ENCODE results near the gene NFYA. TPM values are rescaled to one million over a fixed set of nuclear protein-coding genes. Genes with fewer than 3 reads are reported as not detected.

The NFYA gene
- total RNA-seq, 1 experiment from 2014 or later, result 31.9 TPM

- H3K4me1 ChIP-seq (replicated peaks; ENCODE audit: insufficient read depth), result no peaks in the 10 kb centered on the region
- H3K36me3 ChIP-seq (ENCODE audit: low read depth), result no peaks in the 10 kb centered on the region
- BruUV-seq (replicated peaks), result no TSS peak
- no peaks in the 10 kb centered on the region for H3K79me2 ChIP-seq (ENCODE audit: low read depth)
- no peak overlapping the region for H3K4me3 ChIP-seq
- TF ChIP-seq, protein P1, sequence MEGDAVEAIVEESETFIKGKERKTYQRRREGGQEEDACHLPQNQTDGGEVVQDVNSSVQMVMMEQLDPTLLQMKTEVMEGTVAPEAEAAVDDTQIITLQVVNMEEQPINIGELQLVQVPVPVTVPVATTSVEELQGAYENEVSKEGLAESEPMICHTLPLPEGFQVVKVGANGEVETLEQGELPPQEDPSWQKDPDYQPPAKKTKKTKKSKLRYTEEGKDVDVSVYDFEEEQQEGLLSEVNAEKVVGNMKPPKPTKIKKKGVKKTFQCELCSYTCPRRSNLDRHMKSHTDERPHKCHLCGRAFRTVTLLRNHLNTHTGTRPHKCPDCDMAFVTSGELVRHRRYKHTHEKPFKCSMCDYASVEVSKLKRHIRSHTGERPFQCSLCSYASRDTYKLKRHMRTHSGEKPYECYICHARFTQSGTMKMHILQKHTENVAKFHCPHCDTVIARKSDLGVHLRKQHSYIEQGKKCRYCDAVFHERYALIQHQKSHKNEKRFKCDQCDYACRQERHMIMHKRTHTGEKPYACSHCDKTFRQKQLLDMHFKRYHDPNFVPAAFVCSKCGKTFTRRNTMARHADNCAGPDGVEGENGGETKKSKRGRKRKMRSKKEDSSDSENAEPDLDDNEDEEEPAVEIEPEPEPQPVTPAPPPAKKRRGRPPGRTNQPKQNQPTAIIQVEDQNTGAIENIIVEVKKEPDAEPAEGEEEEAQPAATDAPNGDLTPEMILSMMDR (conservative IDR thresholded peaks at IDR 0.05), result no peak
- no peak for TF ChIP-seq EZH2 (IDR thresholded peaks at IDR 0.05; ENCODE audit: low read depth)
- ChIA-PET CTCF (no interaction called here), POLR2A (ENCODE audit: unreplicated experiment) (no interaction called here)
- no peaks in the 10 kb centered on the region for H3K9me3 ChIP-seq (ENCODE audit: insufficient read depth, low read depth)
- H4K20me1 ChIP-seq (ENCODE audit: insufficient read depth), result no peaks in the 10 kb centered on the region
- H3K4me2 ChIP-seq, result no peak overlapping the region
- no peaks in the 10 kb centered on the region for H3K9me2 ChIP-seq (ENCODE audit: insufficient read depth)
- peak; percentile 35 to 55 for DNase-seq
- no peaks in the 10 kb centered on the region for H3F3A ChIP-seq (ENCODE audit: insufficient read depth, low read depth)
- no peaks in the 10 kb centered on the region for H3K27me3 ChIP-seq (ENCODE audit: insufficient read depth, low read depth)
- no peak overlapping the region for H2AFZ ChIP-seq
- no peak overlapping the region for H3K27ac ChIP-seq
- intact Hi-C loops (cut with micrococcal nuclease; ENCODE audit: unreplicated experiment), result no loop called here
Measured at GRCh38 chr6:41047745-41048732, 24.7 kb upstream of the NFYA start.

DNA sequence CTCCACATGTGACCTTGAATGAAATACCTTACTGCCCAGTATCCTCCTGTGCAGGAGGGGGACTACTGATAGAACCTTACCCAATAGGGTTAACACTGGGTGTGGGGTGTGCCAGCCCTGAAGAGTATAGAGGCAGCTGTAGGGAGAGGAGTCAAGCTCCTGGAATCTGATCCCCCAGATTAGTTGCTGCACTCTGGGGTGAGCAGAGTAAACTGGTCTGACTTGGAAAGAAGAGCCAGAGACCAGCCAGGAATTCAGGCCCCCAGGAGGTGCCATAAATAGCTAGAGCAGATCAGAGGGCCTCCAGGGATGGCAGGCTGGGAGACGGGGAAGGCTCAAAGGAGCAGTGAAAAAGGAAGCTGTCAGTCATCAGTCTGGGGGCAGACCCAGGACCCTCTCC, 23.3 kb upstream of the NFYA start:
- DNase-seq, result peak in 1 of 2 experiments; percentile 37
- no TSS peak for BruUV-seq (replicated peaks)
- H3F3A ChIP-seq (ENCODE audit: insufficient read depth, low read depth), result no peaks in the 10 kb centered on the region
- ChIA-PET POLR2A (ENCODE audit: unreplicated experiment) (interaction anchor here (0.6 kb wide), 1 partner anchor 41 kb away, joined by 5 read pairs; no protein-coding TSS in a partner anchor), CTCF (interaction anchor here (0.6 to 1.5 kb wide), 2 partner anchors 11 to 555 kb away, joined by 3 to 5 read pairs; partner anchors contain the start of gene UNC5CL)
- intact Hi-C loops (cut with micrococcal nuclease; ENCODE audit: unreplicated experiment), result no loop called here
- H3K36me3 ChIP-seq (ENCODE audit: low read depth), result no peaks in the 10 kb centered on the region
- no peaks in the 10 kb centered on the region for H3K79me2 ChIP-seq (ENCODE audit: low read depth)
- H3K4me1 ChIP-seq (replicated peaks; ENCODE audit: insufficient read depth), result no peaks in the 10 kb centered on the region
- no peak overlapping the region for H2AFZ ChIP-seq
- TF ChIP-seq, protein P1 (conservative IDR thresholded peaks at IDR 0.05), result no peak
- no peak for TF ChIP-seq EZH2 (IDR thresholded peaks at IDR 0.05; ENCODE audit: low read depth)
- no peaks in the 10 kb centered on the region for H4K20me1 ChIP-seq (ENCODE audit: insufficient read depth)
- no peak overlapping the region for H3K27ac ChIP-seq
- no peaks in the 10 kb centered on the region for H3K27me3 ChIP-seq (ENCODE audit: insufficient read depth, low read depth)
- no peak overlapping the region for H3K4me3 ChIP-seq
- H3K9me2 ChIP-seq (ENCODE audit: insufficient read depth), result no peaks in the 10 kb centered on the region
- H3K4me2 ChIP-seq, result no peak overlapping the region
- no peaks in the 10 kb centered on the region for H3K9me3 ChIP-seq (ENCODE audit: insufficient read depth, low read depth)

DNA sequence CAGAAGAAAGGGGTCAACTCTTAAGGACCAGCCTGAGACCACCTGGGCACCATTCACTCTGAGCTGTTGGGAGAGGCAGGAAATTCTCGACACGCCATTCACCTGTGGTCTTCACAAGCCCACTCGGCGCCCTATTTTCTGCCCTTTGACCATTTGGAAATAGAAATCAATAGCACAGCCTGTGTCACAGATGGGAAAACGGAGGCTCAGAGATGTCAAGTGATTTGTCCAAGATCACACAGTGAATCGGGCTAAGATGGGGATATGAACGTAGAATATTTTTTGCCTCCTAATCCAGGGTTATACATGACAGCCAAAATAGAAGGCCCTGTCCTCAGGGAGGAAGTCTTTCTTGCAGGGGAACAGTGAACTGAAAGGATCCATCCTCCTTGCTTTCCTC, 22.8 kb upstream of the NFYA start:
- no TSS peak for BruUV-seq (replicated peaks)
- Histone ChIP-seq H2AFZ (no peak overlapping the region), H3K4me3 (no peak overlapping the region), H3K79me2 (ENCODE audit: low read depth) (no peaks in the 10 kb centered on the region), H3K36me3 (ENCODE audit: low read depth) (no peaks in the 10 kb centered on the region), H3K27me3 (ENCODE audit: insufficient read depth, low read depth) (no peaks in the 10 kb centered on the region), H3F3A (ENCODE audit: insufficient read depth, low read depth) (no peaks in the 10 kb centered on the region), H3K4me1 (replicated peaks; ENCODE audit: insufficient read depth) (no peaks in the 10 kb centered on the region), H3K27ac (no peak overlapping the region), H3K4me2 (no peak overlapping the region), H3K9me2 (ENCODE audit: insufficient read depth) (no peaks in the 10 kb centered on the region), H4K20me1 (ENCODE audit: insufficient read depth) (no peaks in the 10 kb centered on the region), H3K9me3 (ENCODE audit: insufficient read depth, low read depth) (no peaks in the 10 kb centered on the region)
- POLR2A ChIA-PET (ENCODE audit: unreplicated experiment), result no interaction called here
- CTCF ChIA-PET, result interaction anchor here (1.5 kb wide), 1 partner anchor 11 kb away, joined by 3 read pairs; the partner anchor contains the start of gene UNC5CL
- intact Hi-C loops (cut with micrococcal nuclease; ENCODE audit: unreplicated experiment), result no loop called here
- no peak for DNase-seq
- TF ChIP-seq EZH2 (IDR thresholded peaks at IDR 0.05; ENCODE audit: low read depth), result no peak
- TF ChIP-seq, protein P1 (conservative IDR thresholded peaks at IDR 0.05), result no peak
